ENCODE measurements around the gene APOC4. TPM values are rescaled to one million over a fixed set of nuclear protein-coding genes. Genes with fewer than 3 reads are reported as not detected.

Gene APOC4
- polyA plus RNA-seq, 1 of the 3 experiments (the other 2 are of a cell fraction) = not detected

DNA sequence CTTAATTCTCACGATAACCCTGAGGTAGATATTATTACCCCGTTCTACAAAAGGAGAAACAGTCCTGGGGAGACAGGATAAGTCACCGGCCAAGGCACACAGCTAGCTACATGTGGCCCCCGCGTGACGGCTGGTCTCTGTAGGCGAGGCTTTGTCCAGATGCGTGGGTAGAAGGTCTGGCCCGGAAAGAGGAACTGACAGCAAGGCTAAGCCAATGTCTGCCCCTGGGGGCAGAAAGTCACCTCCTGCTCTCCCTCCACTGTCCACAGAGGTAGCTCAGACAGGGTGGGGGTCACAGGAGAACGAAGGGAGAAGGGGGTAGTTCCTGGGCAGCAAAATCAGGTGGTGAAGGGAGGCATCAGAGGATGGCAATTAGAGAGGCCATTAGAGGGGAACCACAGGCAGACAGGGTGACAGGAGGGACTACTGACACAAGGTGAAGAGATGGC lies 1.8 kb downstream of the APOC4 start:
- Histone ChIP-seq H2AFZ (ENCODE audit: low read depth) (no peak overlapping the region), H3K27me3 (ENCODE audit: insufficient read depth) (no peaks in the 10 kb centered on the region), H3K4me1 (ENCODE audit: control insufficient read depth in 1 of 2, insufficient read depth in 2 of 2, low read depth in 1 of 2, low read length in 1 of 2) (no peaks in the 10 kb centered on the region), H3K9ac (no peak overlapping the region), H3K9me3 (no peaks in the 10 kb centered on the region), H3F3A (replicated peaks; ENCODE audit: insufficient read depth) (no peaks in the 10 kb centered on the region), H3K79me2 (ENCODE audit: insufficient read depth) (no peaks in the 10 kb centered on the region), H3K4me2 (no peak overlapping the region), H4K20me1 (ENCODE audit: insufficient read depth) (no peaks in the 10 kb centered on the region), H3K4me3 (ENCODE audit: low read depth in 2 of 2, low read length in 1 of 2) (no peak overlapping the region), H3K9me2 (no peaks in the 10 kb centered on the region), H3K36me3 (replicated peaks in 1 of 2; ENCODE audit: control insufficient read depth in 1 of 2, insufficient read depth in 2 of 2, low read length in 1 of 2) (no peaks in the 10 kb centered on the region), H3K27ac (ENCODE audit: low read depth in 2 of 2, low read length in 1 of 2) (no peak overlapping the region)
- POLR2A ChIA-PET = no interaction called here
- 79% methylated on average over 10 of the region's 10 CpGs for WGBS (ENCODE audit: low lambda C conversion rate)
- DNase-seq = no peak
- CTCF ChIA-PET = no interaction called here
- TF ChIP-seq, protein P1, sequence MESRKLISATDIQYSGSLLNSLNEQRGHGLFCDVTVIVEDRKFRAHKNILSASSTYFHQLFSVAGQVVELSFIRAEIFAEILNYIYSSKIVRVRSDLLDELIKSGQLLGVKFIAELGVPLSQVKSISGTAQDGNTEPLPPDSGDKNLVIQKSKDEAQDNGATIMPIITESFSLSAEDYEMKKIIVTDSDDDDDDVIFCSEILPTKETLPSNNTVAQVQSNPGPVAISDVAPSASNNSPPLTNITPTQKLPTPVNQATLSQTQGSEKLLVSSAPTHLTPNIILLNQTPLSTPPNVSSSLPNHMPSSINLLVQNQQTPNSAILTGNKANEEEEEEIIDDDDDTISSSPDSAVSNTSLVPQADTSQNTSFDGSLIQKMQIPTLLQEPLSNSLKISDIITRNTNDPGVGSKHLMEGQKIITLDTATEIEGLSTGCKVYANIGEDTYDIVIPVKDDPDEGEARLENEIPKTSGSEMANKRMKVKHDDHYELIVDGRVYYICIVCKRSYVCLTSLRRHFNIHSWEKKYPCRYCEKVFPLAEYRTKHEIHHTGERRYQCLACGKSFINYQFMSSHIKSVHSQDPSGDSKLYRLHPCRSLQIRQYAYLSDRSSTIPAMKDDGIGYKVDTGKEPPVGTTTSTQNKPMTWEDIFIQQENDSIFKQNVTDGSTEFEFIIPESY (IDR thresholded peaks at IDR 0.05; ENCODE audit: borderline replicate concordance, low read depth) = no peak
- TF ChIP-seq JUND (IDR thresholded peaks at IDR 0.05) = no peak
- no peak for TF ChIP-seq FOXM1 (IDR thresholded peaks at IDR 0.05; ENCODE audit: low read depth)
- no peak for TF ChIP-seq GABPA (IDR thresholded peaks at IDR 0.05; ENCODE audit: low read depth)
- no peak for TF ChIP-seq YY1 (IDR thresholded peaks at IDR 0.05; ENCODE audit: low read depth)

DNA sequence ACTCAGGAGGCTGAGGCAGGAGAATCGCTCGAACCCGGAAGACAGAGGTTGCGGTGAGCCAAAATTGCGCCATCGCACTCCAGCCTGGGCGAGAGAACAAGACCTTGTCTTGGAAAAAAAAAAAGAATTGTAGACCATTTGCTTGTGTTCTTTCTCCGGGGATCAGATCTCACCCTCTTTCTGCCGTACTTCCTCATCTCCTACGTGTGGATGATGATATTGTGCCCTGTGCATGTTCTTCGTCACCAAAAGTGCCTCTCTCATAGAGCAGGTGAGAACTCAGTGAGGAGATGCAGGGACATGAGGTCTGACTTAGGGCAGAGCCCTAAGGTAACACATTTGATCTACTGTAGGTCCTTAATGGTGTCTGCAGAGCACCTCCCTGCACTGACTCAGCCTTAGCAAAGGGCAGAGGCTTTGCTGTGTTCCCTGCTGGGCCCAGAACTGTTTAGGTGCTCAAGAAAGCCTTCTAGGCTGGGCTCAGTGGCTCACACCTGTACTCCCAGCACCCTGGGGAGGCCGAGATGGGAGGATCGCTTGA lies 5.1 kb downstream of the APOC4 start:
- Histone ChIP-seq H3K27ac (ENCODE audit: low read depth in 2 of 2, low read length in 1 of 2) (no peak overlapping the region), H2AFZ (ENCODE audit: low read depth) (no peak overlapping the region), H3K9me2 (no peaks in the 10 kb centered on the region), H3K79me2 (ENCODE audit: insufficient read depth) (no peaks in the 10 kb centered on the region), H3K4me3 (ENCODE audit: low read depth in 2 of 2, low read length in 1 of 2) (no peak overlapping the region), H3K36me3 (replicated peaks in 1 of 2; ENCODE audit: control insufficient read depth in 1 of 2, insufficient read depth in 2 of 2, low read length in 1 of 2) (peaks cover 3 to 6% of the 10 kb centered on the region in 2 experiments), H3F3A (replicated peaks; ENCODE audit: insufficient read depth) (peaks cover 5% of the 10 kb centered on the region), H3K27me3 (ENCODE audit: insufficient read depth) (no peaks in the 10 kb centered on the region), H3K4me1 (ENCODE audit: control insufficient read depth in 1 of 2, insufficient read depth in 2 of 2, low read depth in 1 of 2, low read length in 1 of 2) (no peaks in the 10 kb centered on the region), H3K9ac (no peak overlapping the region), H3K4me2 (no peak overlapping the region), H3K9me3 (no peaks in the 10 kb centered on the region), H4K20me1 (ENCODE audit: insufficient read depth) (no peaks in the 10 kb centered on the region)
- ChIA-PET CTCF (interaction anchor here (10.2 kb wide), 1 partner anchor 43 kb away, joined by 131 read pairs; the partner anchor contains the start of gene APOE), POLR2A (no interaction called here)
- no peak for DNase-seq
- WGBS (ENCODE audit: low lambda C conversion rate) = 92% methylated on average over 11 of the region's 13 CpGs
- TF ChIP-seq, protein P2, sequence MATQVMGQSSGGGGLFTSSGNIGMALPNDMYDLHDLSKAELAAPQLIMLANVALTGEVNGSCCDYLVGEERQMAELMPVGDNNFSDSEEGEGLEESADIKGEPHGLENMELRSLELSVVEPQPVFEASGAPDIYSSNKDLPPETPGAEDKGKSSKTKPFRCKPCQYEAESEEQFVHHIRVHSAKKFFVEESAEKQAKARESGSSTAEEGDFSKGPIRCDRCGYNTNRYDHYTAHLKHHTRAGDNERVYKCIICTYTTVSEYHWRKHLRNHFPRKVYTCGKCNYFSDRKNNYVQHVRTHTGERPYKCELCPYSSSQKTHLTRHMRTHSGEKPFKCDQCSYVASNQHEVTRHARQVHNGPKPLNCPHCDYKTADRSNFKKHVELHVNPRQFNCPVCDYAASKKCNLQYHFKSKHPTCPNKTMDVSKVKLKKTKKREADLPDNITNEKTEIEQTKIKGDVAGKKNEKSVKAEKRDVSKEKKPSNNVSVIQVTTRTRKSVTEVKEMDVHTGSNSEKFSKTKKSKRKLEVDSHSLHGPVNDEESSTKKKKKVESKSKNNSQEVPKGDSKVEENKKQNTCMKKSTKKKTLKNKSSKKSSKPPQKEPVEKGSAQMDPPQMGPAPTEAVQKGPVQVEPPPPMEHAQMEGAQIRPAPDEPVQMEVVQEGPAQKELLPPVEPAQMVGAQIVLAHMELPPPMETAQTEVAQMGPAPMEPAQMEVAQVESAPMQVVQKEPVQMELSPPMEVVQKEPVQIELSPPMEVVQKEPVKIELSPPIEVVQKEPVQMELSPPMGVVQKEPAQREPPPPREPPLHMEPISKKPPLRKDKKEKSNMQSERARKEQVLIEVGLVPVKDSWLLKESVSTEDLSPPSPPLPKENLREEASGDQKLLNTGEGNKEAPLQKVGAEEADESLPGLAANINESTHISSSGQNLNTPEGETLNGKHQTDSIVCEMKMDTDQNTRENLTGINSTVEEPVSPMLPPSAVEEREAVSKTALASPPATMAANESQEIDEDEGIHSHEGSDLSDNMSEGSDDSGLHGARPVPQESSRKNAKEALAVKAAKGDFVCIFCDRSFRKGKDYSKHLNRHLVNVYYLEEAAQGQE (IDR thresholded peaks at IDR 0.05; ENCODE audit: low read depth, low read length) = no peak
- no peak for TF ChIP-seq RFX5 (IDR thresholded peaks at IDR 0.05; ENCODE audit: low read length)

All from SK-N-SH (cell line).